Body of pancreas (tissue), 4 donors: ENCODE results near the gene C22orf39. TPM values are rescaled to one million over a fixed set of nuclear protein-coding genes. Genes with fewer than 3 reads are reported as not detected.

ENCODE experiments used
- ATAC-seq: fragments of 150-250 bp; one replicate; pipeline ENCODE4 v1.9.1; 2016
- DNase-seq, 4 donors: peaks; one replicate each; pipeline ENCODE4 v3.0.0-alpha.2; 2019
- H3K27ac ChIP-seq, 4 donors: fragments of 200-600 bp; sonication (generic); 1 replicate in 3 of 4; 2 replicates in 1 of 4; pipeline versions ENCODE4 v1.5.1 to v1.6.1; 2016 to 2019; ENCODE audit warnings: mild to moderate bottlenecking in 1 of 4, mixed read lengths in 1 of 4, moderate library complexity in 1 of 4
- H3K27me3 ChIP-seq, 2 donors: fragments of 200-600 bp; sonication (generic); one replicate each; pipeline ENCODE4 v1.6.0; 2016; ENCODE audit warnings: mild to moderate bottlenecking in 1 of 2
- H3K36me3 ChIP-seq, 2 donors: fragments of 200-600 bp; sonication (generic); replicated peaks in 1 of 2; 2 replicates each; pipeline ENCODE4 v1.5.1; 2016; ENCODE audit warnings: low read depth in 2 of 2; ENCODE audit not compliant: insufficient read depth in 1 of 2
- H3K4me1 ChIP-seq: fragments of 200-600 bp; sonication (generic); one replicate; pipeline ENCODE4 v1.6.0; 2016
- H3K4me3 ChIP-seq, 2 donors: fragments of 200-600 bp; sonication (generic); 1 replicate in 1 of 2; 2 replicates in 1 of 2; pipeline ENCODE4 v1.5.1; 2016 to 2019
- H3K9me3 ChIP-seq, 3 donors: fragments of 200-600 bp; sonication (generic); 1 replicate in 2 of 3; 2 replicates in 1 of 3; pipeline ENCODE4 v1.5.1; 2016
- CTCF ChIP-seq, 7 experiments: fragments of 450-650 bp in 4 of 7; fragments of 200-600 bp in 3 of 7; sonication (generic) in 3 of 7; IDR thresholded peaks; one replicate each; pipeline ENCODE4 v1.5.1; 2016 to 2019; ENCODE audit warnings: antibody characterized with exemption in 7 of 7
- POLR2A ChIP-seq, 3 donors: fragments of 450-650 bp; IDR thresholded peaks; one replicate each; pipeline ENCODE4 v1.6.1; 2016; ENCODE audit warnings: antibody characterized with exemption in 3 of 3, mild to moderate bottlenecking in 2 of 3
- WGBS, 2 donors: methylation state at CpG; one replicate each; pipeline ENCODE4 v1.1.5; 2017; 5-methylcytosine and 5-hydroxymethylcytosine counted together
- intact Hi-C: fragments of 100-400 bp; cut with DNase I; formaldehyde crosslinking; loops from one replicate; pipeline ENCODE4 v1.15.1; 2023
- total RNA-seq, 2 donors: library from RNA; depleted of rRNA; stranded (reverse); fragments of >200 nt; gene quantifications; one replicate each; pipeline ENCODE4 v1.1.0, GENCODE V29; 2016

The C22orf39 gene
- total RNA-seq, 2 donors from 2014 or later = 36.1 to 49.8 TPM

DNA sequence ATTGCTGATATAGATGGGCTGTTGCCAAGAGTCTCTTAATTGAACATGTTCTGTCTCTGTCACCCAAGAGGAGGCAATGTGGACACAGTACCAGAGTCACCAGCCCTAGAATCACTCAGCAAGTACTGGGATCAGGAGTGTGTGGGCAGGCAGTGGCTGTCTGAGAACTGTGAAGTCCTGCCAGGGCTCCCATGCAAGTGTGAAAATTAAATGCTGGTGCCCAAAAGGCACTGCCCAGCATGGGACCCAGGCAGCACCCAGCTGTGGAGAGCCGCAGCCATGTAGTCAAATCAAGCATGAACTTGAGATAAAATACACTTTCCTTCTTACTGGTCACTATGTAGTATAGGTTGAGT, 35.8 kb downstream of the C22orf39 start:
- intact Hi-C loops = no loop called here
- ATAC-seq = no peak
- Histone ChIP-seq H3K36me3 (peaks cover 0 to 2% of the 10 kb centered on the region in 2 donors), H3K9me3 (no peaks in the 10 kb centered on the region), H3K4me1 (peaks cover 5% of the 10 kb centered on the region), H3K27me3 (no peaks in the 10 kb centered on the region), H3K4me3 (no peak overlapping the region), H3K27ac (no peak overlapping the region)
- TF ChIP-seq POLR2A (IDR thresholded peaks at IDR 0.05) = no peak
- no peak for DNase-seq
- 100% methylated on average over 1 of the region's 1 CpG for WGBS, 2 donors

- ATAC-seq (no peak), DNase-seq (no peak)
- 91 to 99% methylated on average over 5 to 6 of the region's 6 CpGs for WGBS, 2 donors
- TF ChIP-seq CTCF (IDR thresholded peaks at IDR 0.05) = no peak
- no peak for TF ChIP-seq POLR2A (IDR thresholded peaks at IDR 0.05)
- Histone ChIP-seq H3K4me3 (no peak overlapping the region), H3K27me3 (no peaks in the 10 kb centered on the region), H3K9me3 (no peaks in the 10 kb centered on the region), H3K27ac (no peak overlapping the region), H3K4me1 (peaks cover 5% of the 10 kb centered on the region), H3K36me3 (peaks cover 0 to 2% of the 10 kb centered on the region in 2 donors)
- intact Hi-C loops = no loop called here
These were observed 36.4 kb downstream of the C22orf39 start for GRCh38 chr22:19410941-19411689.

DNA sequence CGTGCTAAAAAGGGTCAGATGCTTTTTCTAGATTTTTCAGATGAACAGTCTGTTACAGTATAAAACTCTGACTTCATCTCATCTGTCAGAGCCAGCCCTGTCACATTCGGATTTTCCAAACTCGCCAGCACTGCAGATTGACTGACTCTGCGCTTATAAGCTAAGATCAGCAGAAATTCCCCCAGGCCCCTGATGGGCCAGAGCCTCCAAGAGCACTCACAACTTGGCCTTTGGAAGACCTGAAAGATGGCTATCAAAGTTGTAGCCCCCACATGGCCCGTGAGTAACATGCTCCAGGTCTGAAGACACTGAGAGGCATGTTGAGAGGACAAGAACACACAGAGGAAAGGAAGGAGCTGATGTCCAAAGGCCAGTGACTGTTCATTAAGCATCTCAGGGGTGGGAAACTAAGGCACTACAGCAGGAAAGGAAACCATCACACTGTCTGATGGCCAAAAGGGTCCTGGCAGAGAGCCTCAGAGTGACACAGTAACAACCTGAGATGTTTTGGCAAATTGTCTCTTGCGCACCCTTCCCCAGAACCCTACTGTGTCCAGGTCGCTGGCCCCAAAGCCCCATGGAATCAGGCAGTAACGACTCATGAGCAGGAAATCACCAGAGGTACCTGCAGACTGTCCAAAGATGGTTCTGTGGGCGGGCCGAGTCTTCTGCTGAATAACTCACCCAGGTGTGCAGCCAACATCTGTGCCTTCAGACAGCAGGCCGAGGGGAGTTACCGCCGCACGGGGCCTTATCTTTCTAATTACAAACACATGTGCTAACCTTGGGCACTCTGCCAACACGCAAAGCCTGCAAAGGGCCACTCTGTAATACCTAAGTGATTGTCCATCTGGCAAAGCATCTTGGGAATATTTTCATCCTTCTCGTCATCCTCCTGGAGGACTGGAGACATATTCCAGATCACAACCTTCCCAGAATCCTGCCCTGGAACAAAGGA, 39.6 kb downstream of the C22orf39 start:
- Histone ChIP-seq H3K4me3 (no peak overlapping the region), H3K27ac (no peak overlapping the region), H3K27me3 (no peaks in the 10 kb centered on the region), H3K36me3 (peaks cover 0 to 2% of the 10 kb centered on the region in 2 donors), H3K4me1 (peaks cover 16% of the 10 kb centered on the region), H3K9me3 (no peaks in the 10 kb centered on the region)
- intact Hi-C loops = no loop called here
- peak; percentile 54 to 78 (median 70) for DNase-seq
- no peak for TF ChIP-seq POLR2A (IDR thresholded peaks at IDR 0.05)
- no peak for TF ChIP-seq CTCF (IDR thresholded peaks at IDR 0.05)
- peak; percentile 50 for ATAC-seq
- whole genome bisulfite sequencing, 2 donors = 64 to 66% methylated on average over 14 to 16 of the region's 16 CpGs

DNA sequence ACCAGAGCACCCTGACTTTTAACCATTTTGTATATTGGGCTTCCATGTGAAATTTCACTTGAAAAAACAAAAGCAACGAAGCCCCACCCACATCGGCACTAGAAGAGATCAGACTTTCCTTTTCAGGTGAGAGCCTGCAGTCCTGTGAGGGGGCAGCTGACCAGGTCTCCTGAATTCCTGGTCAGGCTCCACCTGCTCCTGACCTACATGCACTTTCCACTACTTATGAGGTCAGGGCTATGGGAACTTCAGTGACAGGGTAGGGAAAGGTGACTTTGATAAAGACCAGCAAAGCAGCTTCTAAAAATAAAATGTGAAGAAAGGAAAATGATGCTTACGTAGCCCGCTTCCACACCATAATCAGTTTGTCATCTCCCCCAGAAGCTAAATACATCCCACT, 40.7 kb downstream of the C22orf39 start:
- Histone ChIP-seq H3K4me3 (no peak overlapping the region), H3K36me3 (peaks cover 0 to 2% of the 10 kb centered on the region in 2 donors), H3K9me3 (no peaks in the 10 kb centered on the region), H3K27me3 (no peaks in the 10 kb centered on the region), H3K27ac (no peak overlapping the region), H3K4me1 (peaks cover 16% of the 10 kb centered on the region)
- TF ChIP-seq CTCF (IDR thresholded peaks at IDR 0.05) (no peak), POLR2A (IDR thresholded peaks at IDR 0.05) (no peak)
- intact Hi-C loops = no loop called here
- 88 to 93% methylated on average over 4 of the region's 4 CpGs for WGBS, 2 donors
- no peak for DNase-seq
- ATAC-seq = no peak

DNA sequence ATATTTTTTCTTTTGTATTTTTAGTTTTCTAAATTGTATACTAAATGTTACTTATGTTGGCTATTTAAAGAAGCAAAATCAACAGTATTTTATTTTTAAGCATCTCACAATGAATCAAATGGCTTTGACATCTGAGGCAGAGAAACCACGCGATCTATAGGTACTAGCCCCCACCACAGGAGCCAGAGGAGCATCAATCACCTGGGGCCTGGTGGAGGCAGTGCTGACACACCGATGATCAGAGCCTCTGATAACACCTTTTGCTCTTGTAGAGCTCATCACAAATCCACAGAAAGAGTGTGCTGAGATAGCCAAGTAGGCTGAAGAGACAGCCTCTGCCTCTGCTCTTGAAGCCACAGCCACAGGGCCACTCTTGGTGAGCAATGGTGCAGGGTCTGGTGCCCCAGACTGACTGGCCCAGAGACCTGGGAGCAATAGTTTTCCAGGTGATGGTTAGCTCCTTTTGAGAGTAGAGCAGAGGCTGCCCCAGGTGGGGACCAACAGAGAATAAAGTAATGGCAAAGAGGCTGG, 41.2 kb downstream of the C22orf39 start:
- TF ChIP-seq CTCF (IDR thresholded peaks at IDR 0.05) (no peak), POLR2A (IDR thresholded peaks at IDR 0.05) (no peak)
- 89 to 90% methylated on average over 3 of the region's 3 CpGs for WGBS, 2 donors
- intact Hi-C loops = no loop called here
- no peak overlapping the region for H3K4me3 ChIP-seq
- no peaks in the 10 kb centered on the region for H3K9me3 ChIP-seq
- no peak overlapping the region for H3K27ac ChIP-seq
- no peak for DNase-seq
- peaks cover 16% of the 10 kb centered on the region for H3K4me1 ChIP-seq
- no peaks in the 10 kb centered on the region for H3K27me3 ChIP-seq
- no peak for ATAC-seq
- peaks cover 0 to 2% of the 10 kb centered on the region in 2 donors for H3K36me3 ChIP-seq
